Measurements from ENCODE around the gene HSD17B7. TPM values are rescaled to one million over a fixed set of nuclear protein-coding genes. Genes with fewer than 3 reads are reported as not detected.

Gene HSD17B7
- total RNA-seq, 4 donors from 2014 or later = 23.5 to 32.6 (median 26.3) TPM

GRCh38 chr1:162823771-162824525 is 33.4 kb downstream of the HSD17B7 start:
- no peak for DNase-seq
- Histone ChIP-seq H3K27ac (no peak overlapping the region), H3K27me3 (no peaks in the 10 kb centered on the region), H3K36me3 (no peaks in the 10 kb centered on the region), H3K4me1 (peaks cover 0 to 9% of the 10 kb centered on the region in 2 donors), H3K4me3 (replicated peaks in 1 of 3) (no peak overlapping the region), H3K9me3 (no peaks in the 10 kb centered on the region)
- intact Hi-C loops (cut with DNase I) = no loop called here
- TF ChIP-seq POLR2A (IDR thresholded peaks at IDR 0.05) = no peak
- no peak for TF ChIP-seq CTCF (IDR thresholded peaks at IDR 0.05)
- WGBS, 2 donors = 69 to 70% methylated on average over 2 of the region's 2 CpGs

- Histone ChIP-seq H3K4me1 (no peaks in the 10 kb centered on the region), H3K9me3 (no peaks in the 10 kb centered on the region), H3K4me3 (replicated peaks in 1 of 3) (no peak overlapping the region), H3K36me3 (no peaks in the 10 kb centered on the region), H3K27ac (no peak overlapping the region), H3K27me3 (no peaks in the 10 kb centered on the region)
- TF ChIP-seq POLR2A (IDR thresholded peaks at IDR 0.05) (no peak), CTCF (IDR thresholded peaks at IDR 0.05) (no peak)
- intact Hi-C loops (cut with DNase I) = no loop called here
- no peak for DNase-seq
- WGBS, 2 donors = 84 to 90% methylated on average over 1 of the region's 1 CpG
These were observed 38.8 kb downstream of the HSD17B7 start for GRCh38 chr1:162829268-162829667.

GRCh38 chr1:162832470-162832869 is 42.0 kb downstream of the HSD17B7 start:
- intact Hi-C loops (cut with DNase I) = no loop called here
- Histone ChIP-seq H3K4me3 (replicated peaks in 1 of 3) (no peak overlapping the region), H3K27ac (no peak overlapping the region), H3K27me3 (no peaks in the 10 kb centered on the region), H3K4me1 (no peaks in the 10 kb centered on the region), H3K36me3 (no peaks in the 10 kb centered on the region), H3K9me3 (no peaks in the 10 kb centered on the region)
- 55 to 83% methylated on average over 3 of the region's 3 CpGs for WGBS, 2 donors
- no peak for TF ChIP-seq CTCF (IDR thresholded peaks at IDR 0.05)
- TF ChIP-seq POLR2A (IDR thresholded peaks at IDR 0.05) = no peak
- no peak for DNase-seq

GRCh38 chr1:162835157-162835899 is 44.8 kb downstream of the HSD17B7 start:
- Histone ChIP-seq H3K27me3 (no peaks in the 10 kb centered on the region), H3K36me3 (no peaks in the 10 kb centered on the region), H3K27ac (no peak overlapping the region), H3K9me3 (no peaks in the 10 kb centered on the region), H3K4me3 (replicated peaks in 1 of 3) (no peak overlapping the region), H3K4me1 (no peaks in the 10 kb centered on the region)
- intact Hi-C loops (cut with DNase I) = no loop called here
- WGBS, 2 donors = 53 to 70% methylated on average over 3 of the region's 3 CpGs
- no peak for DNase-seq
- TF ChIP-seq POLR2A (IDR thresholded peaks at IDR 0.05) (no peak), CTCF (IDR thresholded peaks at IDR 0.05) (no peak)

- no peaks in the 10 kb centered on the region for H3K4me1 ChIP-seq
- no peak overlapping the region for H3K27ac ChIP-seq
- no peak overlapping the region for H3K4me3 ChIP-seq (replicated peaks in 1 of 3)
- TF ChIP-seq CTCF (IDR thresholded peaks at IDR 0.05) = no peak
- no peak for TF ChIP-seq POLR2A (IDR thresholded peaks at IDR 0.05)
- H3K9me3 ChIP-seq = no peaks in the 10 kb centered on the region
- DNase-seq = no peak
- H3K27me3 ChIP-seq = no peaks in the 10 kb centered on the region
- intact Hi-C loops (cut with DNase I) = no loop called here
- 99 to 100% methylated on average over 4 of the region's 4 CpGs for WGBS, 2 donors
- H3K36me3 ChIP-seq = no peaks in the 10 kb centered on the region
These were observed 48.4 kb downstream of the HSD17B7 start for GRCh38 chr1:162838863-162839262.

All from thyroid gland (tissue), 4 donors.